ENCODE data around the gene BHLHA15.

Gene BHLHA15

DNA sequence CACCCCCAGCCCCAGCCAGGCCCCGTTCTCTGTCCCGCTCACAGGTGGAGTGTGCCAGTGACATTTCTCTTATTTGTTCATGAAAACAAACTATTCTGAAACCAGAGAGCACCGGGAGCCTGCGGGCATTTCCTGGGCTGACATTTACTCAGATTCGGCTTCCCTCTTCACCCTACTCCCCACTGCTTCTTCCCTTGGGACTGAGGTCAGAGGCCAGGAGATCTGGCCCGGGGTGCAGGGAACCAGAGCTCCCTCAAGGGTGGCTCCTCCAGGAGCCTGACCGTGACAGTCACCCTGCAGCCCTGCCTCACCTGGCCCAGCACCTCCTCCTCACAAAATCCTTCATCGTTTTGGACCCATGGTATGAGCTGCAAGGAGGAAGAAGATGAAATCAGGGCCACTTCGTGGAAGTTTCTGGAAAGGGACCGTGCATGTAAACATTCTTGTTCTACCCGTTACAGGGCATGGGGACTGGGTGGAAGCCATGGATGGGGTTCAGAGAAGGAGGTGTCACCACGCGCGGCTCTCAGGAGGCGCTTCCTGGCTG, 12.2 kb downstream of the BHLHA15 start:
- DNase-seq (ENCODE audit: low read depth in 4 of 4, low spot score in 1 of 4), result no peak

- DNase-seq (ENCODE audit: low read depth in 4 of 4, low spot score in 1 of 4), result no peak
Observed at GRCh38 chr7:98223898-98224700, 12.9 kb downstream of the BHLHA15 start.

GRCh38 chr7:98224701-98225181, 13.5 kb downstream of the BHLHA15 start:
- no peak for DNase-seq (ENCODE audit: low read depth in 4 of 4, low spot score in 1 of 4)

DNA sequence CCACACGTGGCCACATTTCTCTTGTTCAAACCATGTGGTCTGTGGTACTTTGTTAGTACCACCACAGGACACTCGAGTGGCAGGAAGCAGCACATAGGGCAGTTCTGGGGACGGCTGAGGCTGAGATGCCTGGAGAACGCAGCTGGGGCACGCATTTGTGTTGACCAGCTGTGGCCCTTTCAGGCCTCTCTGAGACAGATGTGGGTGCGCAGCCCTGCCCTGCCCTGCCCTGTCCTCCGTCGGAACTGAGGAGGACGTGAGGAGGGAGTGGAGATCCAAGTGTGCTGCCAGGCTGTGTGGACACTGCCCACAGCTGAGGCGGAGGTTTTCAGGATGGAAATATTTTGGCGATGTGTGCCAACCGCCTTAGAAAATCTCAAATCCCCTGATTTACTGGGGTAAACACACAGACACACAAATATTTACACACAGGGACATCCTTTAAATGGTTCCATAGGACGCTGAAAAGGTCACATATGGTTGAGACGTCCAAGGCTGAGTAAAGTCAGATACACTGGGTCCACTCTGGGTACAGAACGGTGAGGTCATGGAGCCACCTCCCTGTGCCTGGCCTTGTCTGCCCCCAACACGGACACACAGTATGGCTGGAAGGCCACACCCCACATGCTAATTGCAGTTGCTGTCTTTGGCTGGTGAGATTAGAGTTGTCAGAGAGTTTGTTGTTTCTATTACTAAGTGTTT, 14.8 kb downstream of the BHLHA15 start:
- no peak for DNase-seq (ENCODE audit: low read depth in 4 of 4, low spot score in 1 of 4)

DNA sequence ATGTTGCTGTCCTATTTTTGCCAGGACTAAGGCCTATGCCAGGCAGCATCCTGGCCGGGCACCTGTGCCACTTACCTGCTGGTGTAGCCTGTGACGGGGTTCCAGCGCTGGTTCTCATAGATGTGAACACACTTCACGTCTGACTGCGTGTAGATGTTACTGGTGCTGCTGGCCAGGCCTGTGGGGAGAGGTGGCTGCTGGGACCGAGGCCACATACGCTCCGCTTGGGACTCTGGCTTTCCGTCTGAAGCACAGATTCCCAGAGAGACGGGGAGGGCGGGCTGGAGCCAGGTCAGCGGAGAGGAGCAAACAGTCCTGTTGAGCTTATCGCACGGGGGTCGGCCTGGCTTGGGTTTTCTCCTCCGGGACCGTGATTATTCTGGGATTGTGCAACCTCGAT, 16.7 kb downstream of the BHLHA15 start:
- DNase-seq (ENCODE audit: low read depth in 4 of 4, low spot score in 1 of 4), result no peak

- DNase-seq (ENCODE audit: low read depth in 4 of 4, low spot score in 1 of 4), result no peak
Observed at GRCh38 chr7:98228801-98229200, 17.6 kb downstream of the BHLHA15 start.

GRCh38 chr7:98229441-98229840, 18.2 kb downstream of the BHLHA15 start:
- DNase-seq (ENCODE audit: low read depth in 4 of 4, low spot score in 1 of 4), result no peak

DNA sequence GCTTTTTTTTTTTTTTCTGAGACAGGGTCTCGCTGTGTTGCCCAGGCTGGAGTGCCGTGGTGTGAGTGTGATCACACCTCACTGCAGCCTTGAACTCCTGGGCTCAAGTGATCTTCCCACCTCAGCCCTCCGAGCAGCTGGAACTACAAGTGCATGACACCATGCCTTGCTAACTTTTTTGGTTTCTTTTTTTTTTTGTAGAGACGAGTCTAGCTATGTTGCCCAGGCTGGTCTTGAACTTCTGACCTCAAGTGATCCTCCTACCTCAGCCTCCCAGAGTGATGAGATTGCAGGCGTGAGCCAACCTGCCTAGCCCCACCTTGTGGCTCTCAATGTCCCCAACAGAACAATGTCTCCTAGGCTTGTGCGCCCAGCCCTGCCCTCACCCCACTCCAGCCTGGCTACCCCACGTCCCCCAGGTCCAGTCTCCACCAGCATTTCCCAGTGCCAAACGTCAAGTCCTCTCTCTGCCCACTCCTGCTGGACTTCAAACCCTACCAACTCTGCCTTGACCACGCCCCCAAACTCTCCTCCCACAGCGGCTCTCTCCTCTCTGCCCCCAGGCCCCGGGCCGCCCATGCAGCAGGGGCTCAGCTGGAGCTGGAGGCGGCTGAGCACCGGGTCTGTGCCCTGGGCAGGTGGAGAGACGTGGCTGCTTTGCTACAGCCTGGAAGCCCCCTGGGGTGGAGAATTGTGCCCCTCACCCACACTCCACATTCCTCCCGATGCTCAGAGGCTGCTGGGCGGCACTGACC, 18.9 kb downstream of the BHLHA15 start:
- no peak for DNase-seq (ENCODE audit: low read depth in 4 of 4, low spot score in 1 of 4)

- DNase-seq (ENCODE audit: low read depth in 4 of 4, low spot score in 1 of 4), result no peak
Observed at GRCh38 chr7:98230746-98231471, 19.7 kb downstream of the BHLHA15 start.

DNA sequence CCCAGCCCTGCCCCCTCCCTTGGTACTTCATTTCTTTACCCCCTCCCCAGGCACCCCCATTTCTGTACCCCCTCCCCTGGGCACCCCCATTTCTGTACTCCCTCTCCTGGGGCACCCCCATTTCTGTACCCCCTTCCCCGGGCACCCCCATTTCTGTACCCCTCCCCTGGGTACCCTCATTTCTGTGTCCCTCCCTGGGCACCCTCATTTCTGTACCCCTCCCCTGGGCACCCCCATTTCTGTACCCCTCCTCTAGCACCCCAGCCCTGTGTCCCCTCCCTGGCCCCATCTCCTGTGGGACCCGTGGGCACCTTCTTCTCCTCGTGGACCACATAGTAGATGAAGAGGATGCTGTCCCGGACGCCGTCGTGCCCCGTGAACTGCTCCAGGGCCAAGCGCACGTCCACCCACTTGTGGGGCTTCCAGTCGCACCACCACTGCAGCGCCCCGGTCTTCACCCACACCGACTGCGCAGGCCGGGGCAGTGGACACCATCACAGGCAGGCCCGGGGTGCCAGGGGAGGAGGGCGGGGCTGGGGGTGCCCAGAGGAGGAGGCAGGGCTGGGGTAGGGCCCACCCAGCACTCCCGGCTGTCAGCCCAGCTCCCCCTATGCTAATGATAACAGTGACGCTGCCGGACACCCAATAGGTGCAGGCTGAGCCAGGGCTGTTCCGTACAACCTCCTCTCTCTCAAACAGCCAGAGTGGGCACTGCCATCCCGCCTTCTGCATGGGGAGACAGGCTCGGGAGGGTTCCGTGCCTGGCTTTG, 20.4 kb downstream of the BHLHA15 start:
- no peak for DNase-seq (ENCODE audit: low read depth in 4 of 4, low spot score in 1 of 4)

GRCh38 chr7:98232263-98232585, 21.0 kb downstream of the BHLHA15 start:
- DNase-seq (ENCODE audit: low read depth in 4 of 4, low spot score in 1 of 4), result no peak

- no peak for DNase-seq (ENCODE audit: low read depth in 4 of 4, low spot score in 1 of 4)
Observed at GRCh38 chr7:98232799-98233198, 21.6 kb downstream of the BHLHA15 start.

DNA sequence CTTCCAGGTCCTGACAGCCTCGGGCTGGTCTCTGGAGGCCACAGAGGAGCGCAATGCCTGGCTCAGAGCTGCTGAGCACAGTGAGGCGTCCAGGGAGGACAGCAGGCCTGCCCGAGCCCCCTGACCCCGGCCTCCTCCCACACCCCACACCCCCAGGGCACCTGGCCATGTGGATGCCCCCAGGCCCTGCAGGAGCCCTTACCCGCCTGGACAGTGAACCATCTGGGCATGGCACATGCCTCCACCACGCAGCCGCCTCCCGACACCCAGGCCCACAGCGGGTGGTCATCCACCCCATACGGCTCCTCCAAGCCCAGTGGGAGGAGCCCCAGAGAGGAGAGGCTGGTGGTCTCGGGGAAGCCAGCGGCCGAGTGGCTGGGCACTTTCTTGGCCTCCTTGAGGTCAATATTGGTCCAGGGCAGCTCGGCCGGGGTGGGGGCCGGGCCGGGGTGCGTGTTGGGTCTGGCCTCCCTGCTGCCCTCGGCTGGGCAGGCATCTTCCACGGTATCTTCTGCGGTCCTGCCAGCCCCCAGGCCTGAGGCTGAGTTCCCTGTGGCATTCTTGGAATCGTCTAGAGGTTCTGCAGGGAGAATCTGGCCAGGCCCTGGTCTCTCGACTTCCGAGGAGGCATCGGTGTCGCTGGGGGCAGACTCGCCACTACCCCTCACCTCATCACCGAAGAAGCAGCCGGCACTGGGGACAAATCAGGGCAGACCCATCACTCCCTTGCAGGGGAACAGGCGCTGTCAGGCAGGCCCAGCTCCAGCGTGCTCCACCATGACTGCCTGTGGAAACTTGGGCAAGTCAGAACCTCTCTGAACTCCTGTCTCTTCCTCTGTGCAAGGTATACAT, 22.2 kb downstream of the BHLHA15 start:
- no peak for DNase-seq (ENCODE audit: low read depth in 4 of 4, low spot score in 1 of 4)

DNA sequence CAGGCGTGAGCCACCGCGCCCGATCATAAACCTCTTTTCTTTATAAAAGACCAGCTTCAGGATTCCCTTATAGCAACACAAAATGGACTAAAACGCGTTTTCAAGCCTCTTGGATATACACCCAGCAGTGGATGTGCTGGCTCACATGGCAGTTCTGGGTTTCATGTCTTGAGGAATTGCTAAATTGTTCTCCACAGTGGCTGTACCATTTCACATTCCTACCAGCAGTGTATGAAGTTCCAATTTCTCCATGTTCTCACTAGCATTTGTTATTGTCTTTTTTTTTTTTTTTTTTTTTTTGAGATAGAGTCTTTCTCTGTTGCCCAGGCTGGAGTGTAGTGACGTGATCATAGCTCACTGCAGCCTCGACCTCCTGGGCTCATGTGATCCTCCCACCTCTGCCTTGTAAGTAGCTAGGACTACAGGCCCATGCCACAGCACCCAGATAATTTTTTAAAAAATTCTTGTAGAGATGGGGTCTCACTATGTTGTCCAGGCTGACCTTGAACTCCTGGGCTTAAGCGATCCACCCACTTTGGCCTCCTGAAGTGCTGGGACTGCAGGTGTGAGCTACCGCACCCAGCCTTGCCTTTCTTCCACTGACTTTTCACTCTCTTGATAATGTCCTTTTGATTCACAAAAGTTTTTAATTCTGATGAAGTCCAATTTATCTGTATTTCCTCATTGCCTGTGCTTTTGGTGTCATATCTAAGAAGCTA, 23.3 kb downstream of the BHLHA15 start:
- DNase-seq (ENCODE audit: low read depth in 4 of 4, low spot score in 1 of 4), result no peak

- DNase-seq (ENCODE audit: low read depth in 4 of 4, low spot score in 1 of 4), result no peak
Observed at GRCh38 chr7:98235901-98236300, 24.7 kb downstream of the BHLHA15 start.

DNA sequence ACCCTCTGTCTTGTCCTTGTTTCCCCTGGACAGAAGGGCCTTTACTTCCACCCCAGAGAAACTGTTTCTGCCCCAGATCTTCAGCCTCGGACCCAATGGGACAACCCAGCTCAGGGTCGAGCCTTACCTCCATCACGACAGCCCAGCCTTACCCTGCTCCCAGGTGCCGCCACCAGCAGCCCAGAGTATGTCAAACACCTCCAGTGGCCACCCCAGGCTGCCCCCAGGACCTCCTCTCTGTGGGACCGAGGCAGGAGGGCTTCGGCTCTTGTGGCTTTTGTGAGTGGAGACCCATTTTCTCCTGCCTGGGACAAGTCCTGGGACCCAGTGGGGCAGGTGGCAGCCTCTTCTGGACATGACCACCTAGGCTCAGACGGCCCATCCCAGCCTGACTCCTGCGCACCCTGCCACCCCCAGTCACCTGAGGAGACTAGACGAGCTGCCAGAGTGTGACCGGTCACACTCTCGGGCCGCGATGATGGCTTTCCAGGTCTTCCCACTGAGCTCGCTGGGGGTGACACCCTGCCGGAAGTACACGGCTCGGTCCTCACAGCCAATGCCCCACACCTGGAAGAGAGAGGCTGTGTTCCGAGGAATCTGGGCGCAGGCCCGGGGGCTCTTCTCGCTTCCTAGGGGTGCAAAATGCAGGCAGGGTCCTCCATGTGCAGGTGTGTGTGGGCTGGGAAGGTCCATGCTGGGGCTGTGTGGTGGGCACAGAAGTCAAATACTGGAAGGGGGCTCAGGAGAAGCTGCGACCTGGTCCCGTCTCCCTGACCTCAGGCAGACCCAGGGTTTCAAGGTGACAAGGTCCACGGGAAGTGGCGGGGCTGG, 25.3 kb downstream of the BHLHA15 start:
- DNase-seq (ENCODE audit: low read depth in 4 of 4, low spot score in 1 of 4), result no peak

DNA sequence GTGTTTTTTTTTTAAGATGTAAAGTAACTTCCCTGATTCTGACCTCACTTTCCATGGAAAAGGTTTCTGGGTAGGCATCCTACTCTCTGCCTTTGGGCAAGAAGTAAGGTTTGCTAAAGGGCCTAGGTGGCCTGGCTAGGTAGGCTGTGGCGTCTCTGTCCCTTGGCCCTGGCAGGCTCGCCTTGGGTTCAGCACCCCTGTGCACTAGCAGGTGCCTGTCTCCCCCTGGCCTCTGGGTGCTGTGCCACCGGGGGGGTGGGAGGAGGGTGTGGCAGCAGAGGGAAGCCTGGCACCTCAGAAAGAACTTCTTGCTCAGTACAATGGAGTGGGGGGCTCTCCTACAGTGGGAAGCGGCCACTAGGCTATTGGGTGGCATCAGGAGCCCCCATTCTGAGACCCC, 26.8 kb downstream of the BHLHA15 start:
- no peak for DNase-seq (ENCODE audit: low read depth in 4 of 4, low spot score in 1 of 4)

DNA sequence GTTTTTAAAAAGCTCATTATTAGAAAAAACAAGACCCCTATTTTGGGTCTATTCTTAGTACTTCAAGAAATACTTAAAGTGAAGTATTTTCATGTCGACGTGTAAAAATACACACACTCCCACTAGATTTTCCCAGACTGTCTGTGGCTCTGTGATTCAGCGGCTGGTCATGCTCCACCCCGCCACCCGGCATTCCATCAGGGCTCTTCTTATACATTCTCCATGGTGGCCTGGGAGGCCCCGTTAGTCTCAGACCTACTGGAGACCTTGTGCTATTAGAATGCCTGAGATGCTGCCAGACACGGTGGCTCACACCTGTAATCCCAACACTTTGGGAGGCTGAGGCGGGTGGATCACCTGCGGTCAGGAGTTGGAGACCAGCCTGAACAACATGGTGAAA, 27.7 kb downstream of the BHLHA15 start:
- DNase-seq (ENCODE audit: low read depth in 4 of 4, low spot score in 1 of 4), result no peak

All from stimulated activated CD4-positive, alpha-beta T cell treated with anti-CD3 and anti-CD28 coated beads, Interleukin-1b, Interleukin-23, amount 100 ng/mL, for 24 hours (primary cell).